WTC11 (cell line): Measurements from ENCODE around the gene MYO9A. TPM values are rescaled to one million over a fixed set of nuclear protein-coding genes. Genes with fewer than 3 reads are reported as not detected.

ENCODE experiments used
- ATAC-seq: fragments of 200-7000 bp; cut with Tn5 transposase; 2 replicates; pipeline ENCODE4 v1.10.0; 2021; ENCODE audit warnings: mild to moderate bottlenecking, moderate library complexity
- CTCF ChIA-PET: fragments of 300-600 bp; sonication (Branson Sonifier 250); formaldehyde crosslinking; loops from one replicate; lab custom pipeline; 2021; ENCODE audit warnings: antibody characterized with exemption; lab: Charles Lee
- POLR2A ChIA-PET: fragments of 350-600 bp; sonication (Branson Sonifier 250); formaldehyde crosslinking; loops from one replicate; lab custom pipeline; 2021; ENCODE audit warnings: antibody characterized with exemption; lab: Charles Lee
- DNase-seq: peaks from one replicate; pipeline ENCODE4 v3.0.0; 2021; ENCODE audit warnings: low spot score
- H3K27ac Mint-ChIP-seq: 2 replicates; pipeline ENCODE4 v1.8.0; 2021; ENCODE audit warnings: mixed read lengths
- H3K27me3 Mint-ChIP-seq: 2 replicates; pipeline ENCODE4 v1.8.0; 2021; ENCODE audit warnings: low read depth, mild to moderate bottlenecking, moderate library complexity, mixed read lengths
- H3K36me3 Mint-ChIP-seq: 2 replicates; pipeline ENCODE4 v1.8.0; 2021; ENCODE audit warnings: mixed read lengths
- H3K4me1 Mint-ChIP-seq: 2 replicates; pipeline ENCODE4 v1.8.0; 2022; ENCODE audit warnings: mixed read lengths
- H3K4me3 Mint-ChIP-seq: 2 replicates; pipeline ENCODE4 v1.8.0; 2021; ENCODE audit warnings: mild to moderate bottlenecking, moderate library complexity, mixed read lengths
- H3K9me3 Mint-ChIP-seq: 2 replicates; pipeline ENCODE4 v1.8.0; 2021; ENCODE audit warnings: mixed read lengths
- ATF3 ChIP-seq: sonication (generic); formaldehyde crosslinking; conservative IDR thresholded peaks from 2 replicates; pipeline ENCODE4 v1.8.1; 2022; ENCODE audit warnings: mild to moderate bottlenecking, missing genetic modification reagents
- CBFB ChIP-seq: sonication (generic); formaldehyde crosslinking; IDR thresholded peaks from 2 replicates; pipeline ENCODE4 v1.8.1; 2022; ENCODE audit warnings: mild to moderate bottlenecking, low read depth, missing genetic modification reagents
- CREB1 ChIP-seq: sonication (generic); formaldehyde crosslinking; IDR thresholded peaks from 2 replicates; pipeline ENCODE4 v1.8.0; 2023; ENCODE audit warnings: mild to moderate bottlenecking, missing genetic modification reagents
- CREM ChIP-seq: sonication (generic); formaldehyde crosslinking; IDR thresholded peaks from 2 replicates; pipeline ENCODE4 v1.8.1; 2022; ENCODE audit warnings: mild to moderate bottlenecking, missing genetic modification reagents, moderate library complexity
- EMX1 ChIP-seq: fragments of 250-450 bp; sonication (Bioruptor Pico); IDR thresholded peaks from 2 replicates; pipeline ENCODE4 v1.8.0; 2021; ENCODE audit warnings: mild to moderate bottlenecking
- ERG ChIP-seq: fragments of 250-450 bp; sonication (Bioruptor Pico); IDR thresholded peaks from 2 replicates; pipeline ENCODE4 v1.8.0; 2021; ENCODE audit warnings: mild to moderate bottlenecking
- ESRRA ChIP-seq: sonication (generic); formaldehyde crosslinking; IDR thresholded peaks from 2 replicates; pipeline ENCODE4 v1.8.1; 2022; ENCODE audit warnings: mild to moderate bottlenecking, missing genetic modification reagents, borderline replicate concordance
- ETV6 ChIP-seq: sonication (generic); formaldehyde crosslinking; IDR thresholded peaks from 2 replicates; pipeline ENCODE4 v1.8.1; 2022; ENCODE audit warnings: mild to moderate bottlenecking, missing genetic modification reagents
- GABPB1 ChIP-seq: sonication (generic); formaldehyde crosslinking; IDR thresholded peaks from 2 replicates; pipeline ENCODE4 v1.8.1; 2023; ENCODE audit warnings: mild to moderate bottlenecking, missing genetic modification reagents
- MXD4 ChIP-seq: fragments of 250-450 bp; sonication (Bioruptor Pico); IDR thresholded peaks from 2 replicates; pipeline ENCODE4 v1.8.0; 2021; ENCODE audit warnings: mild to moderate bottlenecking, moderate library complexity, borderline replicate concordance
- NR2C2 ChIP-seq: sonication (generic); formaldehyde crosslinking; IDR thresholded peaks from 2 replicates; pipeline ENCODE4 v1.8.0; 2022; ENCODE audit warnings: mild to moderate bottlenecking, missing genetic modification reagents
- OVOL2 ChIP-seq: fragments of 250-450 bp; sonication (Bioruptor Pico); IDR thresholded peaks from 2 replicates; pipeline ENCODE4 v1.9.0; 2021; ENCODE audit warnings: mild to moderate bottlenecking, borderline replicate concordance
- PREB ChIP-seq: sonication (generic); formaldehyde crosslinking; IDR thresholded peaks from 2 replicates; pipeline ENCODE4 v1.8.1; 2022; ENCODE audit warnings: mild to moderate bottlenecking, missing genetic modification reagents, moderate library complexity, borderline replicate concordance
- RELA ChIP-seq: sonication (generic); formaldehyde crosslinking; IDR thresholded peaks from 2 replicates; pipeline ENCODE4 v1.8.1; 2022; ENCODE audit warnings: missing genetic modification reagents, mild to moderate bottlenecking, borderline replicate concordance
- SOX15 ChIP-seq: fragments of 250-450 bp; sonication (Bioruptor Pico); IDR thresholded peaks from 2 replicates; pipeline ENCODE4 v1.9.0; 2021; ENCODE audit warnings: mild to moderate bottlenecking
- SP1 ChIP-seq: sonication (generic); formaldehyde crosslinking; conservative IDR thresholded peaks from 2 replicates; pipeline ENCODE4 v1.8.1; 2022; ENCODE audit warnings: missing genetic modification reagents
- STAT6 ChIP-seq: sonication (generic); formaldehyde crosslinking; conservative IDR thresholded peaks from 2 replicates; pipeline ENCODE4 v1.8.1; 2023; ENCODE audit warnings: mild to moderate bottlenecking, low read depth, missing genetic modification reagents, moderate library complexity
- USF1 ChIP-seq: sonication (generic); formaldehyde crosslinking; IDR thresholded peaks from 2 replicates; pipeline ENCODE4 v1.8.0; 2022; ENCODE audit warnings: mild to moderate bottlenecking, missing genetic modification reagents
- ZNF138 ChIP-seq: sonication (generic); formaldehyde crosslinking; conservative IDR thresholded peaks from 2 replicates; pipeline ENCODE4 v1.8.1; 2022; ENCODE audit warnings: mild to moderate bottlenecking, moderate library complexity, missing genetic modification reagents
- ZNF317 ChIP-seq: sonication (generic); formaldehyde crosslinking; IDR thresholded peaks from 2 replicates; pipeline ENCODE4 v1.8.1; 2023; ENCODE audit warnings: low read depth, mild to moderate bottlenecking, moderate library complexity, missing genetic modification reagents, borderline replicate concordance
- ZNF396 ChIP-seq: fragments of 250-450 bp; sonication (Bioruptor Pico); IDR thresholded peaks from 2 replicates; pipeline ENCODE4 v1.8.0; 2021; ENCODE audit warnings: mild to moderate bottlenecking, moderate library complexity, borderline replicate concordance
- ZNF423 ChIP-seq: fragments of 250-450 bp; sonication (Bioruptor Pico); IDR thresholded peaks from 2 replicates; pipeline ENCODE4 v2.1.2; 2022; ENCODE audit warnings: mild to moderate bottlenecking, moderate library complexity
- ZNF671 ChIP-seq: fragments of 250-450 bp; sonication (Bioruptor Pico); IDR thresholded peaks from 2 replicates; pipeline ENCODE4 v1.8.0; 2021; ENCODE audit warnings: mild to moderate bottlenecking
- ZSCAN18 ChIP-seq: fragments of 250-450 bp; sonication (Bioruptor Pico); IDR thresholded peaks from 2 replicates; pipeline ENCODE4 v2.1.2; 2022; ENCODE audit warnings: mild to moderate bottlenecking, moderate library complexity
- total RNA-seq: library from RNA; stranded (reverse); gene quantifications from 3 replicates; pipeline ENCODE4 v1.2.3, GENCODE V29; 2021

Gene MYO9A
- total RNA-seq, 1 experiment from 2014 or later, result 23.5 TPM

- no peak for TF ChIP-seq RELA
- TF ChIP-seq GABPB1 (CRISPR knock-in tag), result peak; percentile 36; the same call in 1 of the 2 replicates
- TF ChIP-seq ZNF671 (CRISPR knock-in tag), result no peak
- TF ChIP-seq SOX15 (CRISPR knock-in tag), result no peak
- TF ChIP-seq ZNF138 (CRISPR knock-in tag), result no peak
- H3K27me3 Mint-ChIP-seq, result no peaks in the 10 kb centered on the region; the same call in 1 of the 2 replicates
- H3K9me3 Mint-ChIP-seq, result no peaks in the 10 kb centered on the region
- POLR2A ChIA-PET, result no interaction called here
- H3K36me3 Mint-ChIP-seq, result no peaks in the 10 kb centered on the region; the same call in 1 of the 2 replicates
- CTCF ChIA-PET, result interaction anchor here (1.3 to 1.9 kb wide), 2 partner anchors 8 to 45 kb away, joined by 4 to 9 read pairs; no protein-coding TSS in a partner anchor
- H3K27ac Mint-ChIP-seq, result no peak overlapping the region
- no peak overlapping the region for H3K4me3 Mint-ChIP-seq
- DNase-seq, result no peak
- H3K4me1 Mint-ChIP-seq, result no peaks in the 10 kb centered on the region
- no peak for ATAC-seq
Observed at GRCh38 chr15:71788646-71789579, 329.0 kb downstream of the MYO9A start.

GRCh38 chr15:71786673-71787072, 331.3 kb downstream of the MYO9A start:
- Mint-ChIP-seq H3K27ac (no peak overlapping the region), H3K27me3 (no peaks in the 10 kb centered on the region; the same call in 1 of the 2 replicates), H3K4me3 (no peak overlapping the region), H3K4me1 (no peaks in the 10 kb centered on the region), H3K9me3 (no peaks in the 10 kb centered on the region), H3K36me3 (no peaks in the 10 kb centered on the region)
- TF ChIP-seq NR2C2 (CRISPR knock-in tag) (no peak), OVOL2 (no peak), ZNF138 (CRISPR knock-in tag) (no peak)
- no peak for DNase-seq
- ChIA-PET CTCF (no interaction called here), POLR2A (no interaction called here)
- no peak for ATAC-seq

GRCh38 chr15:71785996-71786395, 332.0 kb downstream of the MYO9A start:
- ChIA-PET CTCF (interaction anchor here (1.0 to 1.3 kb wide), 3 partner anchors 14 to 42 kb away, joined by 3 to 4 read pairs (median 3); no protein-coding TSS in a partner anchor), POLR2A (no interaction called here)
- no peaks in the 10 kb centered on the region for H3K36me3 Mint-ChIP-seq
- H3K9me3 Mint-ChIP-seq, result no peaks in the 10 kb centered on the region
- no peaks in the 10 kb centered on the region for H3K4me1 Mint-ChIP-seq
- ATAC-seq (no peak), DNase-seq (no peak)
- no peaks in the 10 kb centered on the region; the same call in 1 of the 2 replicates for H3K27me3 Mint-ChIP-seq
- H3K4me3 Mint-ChIP-seq, result no peak overlapping the region
- no peak overlapping the region for H3K27ac Mint-ChIP-seq
- TF ChIP-seq EMX1 (CRISPR knock-in tag) (no peak), SP1 (CRISPR knock-in tag) (no peak), ATF3 (CRISPR knock-in tag) (no peak), ESRRA (CRISPR knock-in tag) (no peak), ZNF396 (no peak), ZNF138 (CRISPR knock-in tag) (no peak), ERG (CRISPR knock-in tag) (no peak), PREB (CRISPR knock-in tag) (no peak), ZNF317 (CRISPR knock-in tag) (no peak), ETV6 (CRISPR knock-in tag) (no peak), USF1 (CRISPR knock-in tag) (no peak), CBFB (no peak), CREB1 (CRISPR knock-in tag) (no peak), ZSCAN18 (CRISPR knock-in tag) (no peak), STAT6 (CRISPR knock-in tag) (no peak), ZNF423 (no peak), MXD4 (CRISPR knock-in tag) (no peak), SOX15 (CRISPR knock-in tag) (no peak), CREM (CRISPR knock-in tag) (no peak)
